Measurements from ENCODE around the gene ERCC3.

ERCC3 gene

GRCh38 chr2:127288274-127288673 lies 5.7 kb downstream of the ERCC3 start:
- peak; percentile 18 for DNase-seq (ENCODE audit: low read depth)
- no peak for TF ChIP-seq CTCF (conservative IDR thresholded peaks at IDR 0.05; ENCODE audit: control insufficient read depth, insufficient read depth, low read depth, low read length)
- no peak overlapping the region for H3K4me3 ChIP-seq (ENCODE audit: control insufficient read depth, low read depth, low read length)

- H3K4me3 ChIP-seq (ENCODE audit: control insufficient read depth, low read depth, low read length), result no peak overlapping the region
- no peak for DNase-seq (ENCODE audit: low read depth)
- TF ChIP-seq CTCF (conservative IDR thresholded peaks at IDR 0.05; ENCODE audit: control insufficient read depth, insufficient read depth, low read depth, low read length), result no peak
These were observed 10.7 kb downstream of the ERCC3 start for GRCh38 chr2:127283275-127283674.

GRCh38 chr2:127280693-127281092 lies 13.3 kb downstream of the ERCC3 start:
- DNase-seq (ENCODE audit: low read depth), result no peak

GRCh38 chr2:127279781-127280180 lies 14.2 kb downstream of the ERCC3 start:
- H3K4me3 ChIP-seq (ENCODE audit: control insufficient read depth, low read depth, low read length), result no peak overlapping the region
- TF ChIP-seq CTCF (conservative IDR thresholded peaks at IDR 0.05; ENCODE audit: control insufficient read depth, insufficient read depth, low read depth, low read length), result no peak
- no peak for DNase-seq (ENCODE audit: low read depth)

More at GRCh38 chr2:127280693-127281092, 13.3 kb downstream of the ERCC3 start:
- H3K4me3 ChIP-seq (ENCODE audit: control insufficient read depth, low read depth, low read length), result no peak overlapping the region
- TF ChIP-seq CTCF (conservative IDR thresholded peaks at IDR 0.05; ENCODE audit: control insufficient read depth, insufficient read depth, low read depth, low read length), result no peak

- H3K4me3 ChIP-seq (ENCODE audit: control insufficient read depth, low read depth, low read length), result no peak overlapping the region
- DNase-seq (ENCODE audit: low read depth), result no peak
- no peak for TF ChIP-seq CTCF (conservative IDR thresholded peaks at IDR 0.05; ENCODE audit: control insufficient read depth, insufficient read depth, low read depth, low read length)
These were observed 15.0 kb downstream of the ERCC3 start for GRCh38 chr2:127278959-127279358.

- TF ChIP-seq CTCF (conservative IDR thresholded peaks at IDR 0.05; ENCODE audit: control insufficient read depth, insufficient read depth, low read depth, low read length), result no peak
- no peak overlapping the region for H3K4me3 ChIP-seq (ENCODE audit: control insufficient read depth, low read depth, low read length)
- DNase-seq (ENCODE audit: low read depth), result peak; percentile 35
These were observed 16.9 kb downstream of the ERCC3 start for GRCh38 chr2:127277028-127277427.

- TF ChIP-seq CTCF (conservative IDR thresholded peaks at IDR 0.05; ENCODE audit: control insufficient read depth, insufficient read depth, low read depth, low read length), result no peak
- DNase-seq (ENCODE audit: low read depth), result no peak
- H3K4me3 ChIP-seq (ENCODE audit: control insufficient read depth, low read depth, low read length), result no peak overlapping the region
These were observed 18.2 kb downstream of the ERCC3 start for GRCh38 chr2:127275789-127276188.

All from fibroblast of mammary gland (primary cell).